ENCODE measurements around the gene NOM1. TPM values are rescaled to one million over a fixed set of nuclear protein-coding genes. Genes with fewer than 3 reads are reported as not detected.

The NOM1 gene
- total and polyA plus RNA-seq, 2 donors (not counting 3 experiments of a cell fraction or from before 2014, with no cell fraction given), result 13.7 to 38.6 TPM

- H3K4me1 ChIP-seq (ENCODE audit: control insufficient read depth, extremely low read depth, insufficient read depth, low read length), result no peaks in the 10 kb centered on the region
- H3K9me1 ChIP-seq (replicated peaks; ENCODE audit: control insufficient read depth, extremely low read depth, insufficient read depth, low read length), result no peaks in the 10 kb centered on the region
- H2AFZ ChIP-seq (ENCODE audit: low read depth, low read length), result no peak overlapping the region
- DNase-seq (ENCODE audit: low read depth, low spot score) (no peak), FAIRE-seq (no peak)
- H3K79me2 ChIP-seq (ENCODE audit: control insufficient read depth, insufficient read depth, low read length), result no peaks in the 10 kb centered on the region
- no peaks in the 10 kb centered on the region for H3K9me3 ChIP-seq (replicated peaks; ENCODE audit: control insufficient read depth, insufficient read depth, low read length)
- no peak overlapping the region for H3K9ac ChIP-seq (replicated peaks; ENCODE audit: extremely low read depth, insufficient read depth, low read length)
- intact Hi-C loops (cut with micrococcal nuclease), result no loop called here
- ChIA-PET POLR2A (no interaction called here), CTCF (no interaction called here)
- H3K27ac ChIP-seq (ENCODE audit: insufficient read depth, low read depth, low read length), result no peak overlapping the region
- H3K4me2 ChIP-seq (ENCODE audit: insufficient read depth, low read length), result no peak overlapping the region
- H4K20me1 ChIP-seq (replicated peaks; ENCODE audit: control insufficient read depth, extremely low read depth, insufficient read depth, low read length), result no peaks in the 10 kb centered on the region
- H3K27me3 ChIP-seq (ENCODE audit: control insufficient read depth in 2 of 2, insufficient read depth in 2 of 2, low read length in 2 of 2), result no peaks in the 10 kb centered on the region
- dilution Hi-C loops (cut with MboI; ENCODE audit: extremely low pct_ligation_motif_present, low sequenced_read_pairs), result no loop called here
- peaks cover 7 to 41% of the 10 kb centered on the region in 2 experiments for H3K36me3 ChIP-seq (ENCODE audit: control insufficient read depth in 2 of 2, extremely low read depth in 1 of 2, insufficient read depth in 2 of 2, low read length in 2 of 2)
- no peak overlapping the region for H3K4me3 ChIP-seq (replicated peaks in 1 of 3; ENCODE audit: insufficient read depth in 1 of 3, low read depth in 1 of 3, low read length in 3 of 3)
- BruUV-seq (replicated peaks), result no TSS peak
- TF ChIP-seq POLR2AphosphoS5 (IDR thresholded peaks at IDR 0.05; ENCODE audit: insufficient read depth, low read depth, low read length) (no peak), CTCF (IDR thresholded peaks at IDR 0.05; ENCODE audit: extremely low read depth in 1 of 2, insufficient read depth in 1 of 2, low read depth in 1 of 2, low read length in 2 of 2) (no peak), GATA2 (IDR thresholded peaks at IDR 0.05; ENCODE audit: insufficient read depth, insufficient read length, low read depth, low read length) (no peak), MYC (IDR thresholded peaks at IDR 0.05; ENCODE audit: low read depth, low read length) (no peak), JUN (IDR thresholded peaks at IDR 0.05; ENCODE audit: borderline replicate concordance, insufficient read depth, insufficient read length, low read depth) (no peak), POLR2A (IDR thresholded peaks at IDR 0.05; ENCODE audit: low read depth, low read length) (no peak), FOS (IDR thresholded peaks at IDR 0.05; ENCODE audit: borderline replicate concordance, insufficient read depth, low read length) (no peak), MAX (IDR thresholded peaks at IDR 0.05; ENCODE audit: insufficient read depth, insufficient read length) (no peak), EZH2 (IDR thresholded peaks at IDR 0.05; ENCODE audit: borderline replicate concordance, low read depth, low read length, severe bottlenecking) (no peak)
These were observed 16.9 kb downstream of the NOM1 start for GRCh38 chr7:156966387-156966786.

Measured in endothelial cell of umbilical vein (primary cell).